ENCODE results near the gene NTM. TPM values are rescaled to one million over a fixed set of nuclear protein-coding genes. Genes with fewer than 3 reads are reported as not detected.
A peak's percentile ranks its signal among the peaks of the same experiment; 100 is the strongest.

NTM gene
- total RNA-seq, 1 donor from 2014 or later, result 9.9 TPM

DNA sequence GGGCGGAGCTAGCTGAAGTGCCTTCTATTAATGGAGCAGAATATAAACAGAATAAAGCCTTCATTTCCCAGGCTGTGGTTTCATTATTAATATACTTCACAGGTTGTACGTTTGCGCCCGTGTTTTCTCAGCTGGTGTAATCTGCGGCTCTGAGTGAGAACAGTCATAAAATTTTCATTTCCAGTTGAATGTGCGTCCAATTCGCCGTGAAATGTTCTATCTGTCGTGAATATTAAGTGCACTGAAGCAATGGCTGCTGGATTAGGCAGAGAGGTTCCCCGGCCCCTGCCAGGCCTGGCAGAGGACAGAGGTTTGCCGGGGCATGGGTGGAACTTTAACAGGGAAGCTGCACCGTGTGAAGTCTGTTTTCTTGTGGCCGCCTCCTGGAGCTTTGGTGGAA, 874.4 kb downstream of the NTM start:
- no peak overlapping the region for H3K9ac ChIP-seq (ENCODE audit: low read depth in 1 of 3, low read length in 3 of 3)
- H3K36me3 ChIP-seq (ENCODE audit: control insufficient read depth in 3 of 3, insufficient read depth in 3 of 3, low read length in 3 of 3), result no peaks in the 10 kb centered on the region
- H3K9me3 ChIP-seq (ENCODE audit: control insufficient read depth in 3 of 3, low read length in 3 of 3), result no peaks in the 10 kb centered on the region
- H3K27ac ChIP-seq (ENCODE audit: low read depth, low read length), result no peak overlapping the region
- H3K27me3 ChIP-seq (ENCODE audit: control insufficient read depth in 3 of 3, insufficient read depth in 3 of 3, low read length in 3 of 3), result peaks cover 0 to 3% (median 0%) of the 10 kb centered on the region in 3 donors
- no peak overlapping the region for H3K4me3 ChIP-seq (ENCODE audit: low read length in 3 of 3)
- no peaks in the 10 kb centered on the region for H3K4me1 ChIP-seq (ENCODE audit: control insufficient read depth in 3 of 3, insufficient read depth in 3 of 3, low read length in 3 of 3)

DNA sequence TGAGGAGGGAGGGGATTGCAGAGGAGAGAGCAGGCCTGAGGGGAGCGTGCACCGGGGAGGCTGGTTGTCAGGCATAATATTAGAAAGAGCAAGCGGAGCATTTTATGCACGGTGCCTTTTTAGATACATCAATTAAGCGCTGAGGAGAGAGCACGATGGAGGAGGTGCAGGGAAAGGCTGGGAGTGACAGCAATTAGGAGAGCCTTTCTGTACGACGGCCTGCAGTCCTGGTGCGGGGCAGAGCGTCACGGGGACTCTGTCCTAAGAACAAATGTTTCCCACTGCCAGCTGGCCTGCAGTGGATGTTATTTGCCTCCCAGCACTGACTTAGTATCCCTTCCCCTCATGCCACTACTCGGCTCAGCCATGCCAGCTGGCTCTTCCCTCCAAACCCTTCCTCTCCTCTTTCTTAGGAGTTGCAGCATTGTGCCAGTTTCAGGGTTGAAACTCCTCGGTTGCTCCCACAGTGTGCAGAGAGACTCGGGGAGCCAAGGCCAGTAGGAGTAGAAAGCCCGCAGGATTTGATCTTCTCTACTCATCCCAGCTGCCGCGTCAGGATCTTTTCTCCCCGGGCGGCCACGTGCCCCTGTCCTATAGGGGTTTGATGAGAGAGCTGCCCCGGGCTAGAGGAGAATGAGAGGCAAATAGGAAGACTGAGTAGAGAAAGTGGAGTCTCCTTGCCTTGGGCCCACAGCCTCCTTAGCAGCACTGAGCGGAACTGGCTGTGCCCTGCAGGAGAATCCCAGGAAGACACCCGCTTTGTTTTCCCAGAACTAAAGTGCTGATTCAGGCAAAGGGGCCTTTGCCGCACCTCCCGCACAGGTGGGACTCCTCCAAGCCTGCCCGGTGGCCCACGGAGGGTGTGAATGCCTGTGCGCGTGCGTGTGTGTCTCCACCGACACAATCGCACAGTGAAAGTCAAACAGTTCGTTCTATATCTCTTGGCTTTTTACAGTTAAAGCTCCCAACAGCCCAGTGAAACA, 875.3 kb downstream of the NTM start:
- Histone ChIP-seq H3K4me3 (ENCODE audit: low read length in 3 of 3) (no peak overlapping the region), H3K27ac (ENCODE audit: low read depth, low read length) (no peak overlapping the region), H3K4me1 (ENCODE audit: control insufficient read depth in 3 of 3, insufficient read depth in 3 of 3, low read length in 3 of 3) (no peaks in the 10 kb centered on the region)

DNA sequence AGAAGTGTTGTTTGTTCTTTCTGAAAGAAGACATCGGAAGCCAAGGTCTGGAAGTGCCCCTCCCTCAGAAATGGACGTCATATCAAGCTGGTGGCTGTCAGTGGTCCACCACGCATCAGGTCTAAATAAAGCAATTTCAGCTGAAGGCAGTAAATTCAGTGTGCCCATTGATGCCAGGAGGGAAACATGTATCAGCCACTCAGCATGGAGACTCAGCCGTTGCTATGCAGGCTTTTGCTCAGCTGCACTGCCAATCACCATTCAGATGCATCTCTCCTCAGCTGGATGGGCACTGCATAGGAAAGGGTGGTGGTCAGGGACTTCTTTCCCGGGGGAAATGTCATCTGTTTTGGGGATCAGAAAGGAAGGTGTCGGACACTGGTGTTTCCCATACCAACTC, 878.2 kb downstream of the NTM start:
- H3K9ac ChIP-seq (ENCODE audit: low read depth in 1 of 3, low read length in 3 of 3), result no peak overlapping the region
- no peak overlapping the region for H3K4me3 ChIP-seq (ENCODE audit: low read length in 3 of 3)
- H3K36me3 ChIP-seq (ENCODE audit: control insufficient read depth in 3 of 3, insufficient read depth in 3 of 3, low read length in 3 of 3), result no peaks in the 10 kb centered on the region
- no peaks in the 10 kb centered on the region for H3K9me3 ChIP-seq (ENCODE audit: control insufficient read depth in 3 of 3, low read length in 3 of 3)
- H3K4me1 ChIP-seq (ENCODE audit: control insufficient read depth in 3 of 3, insufficient read depth in 3 of 3, low read length in 3 of 3), result no peaks in the 10 kb centered on the region
- H3K27ac ChIP-seq (ENCODE audit: low read depth, low read length), result no peak overlapping the region
- H3K27me3 ChIP-seq (ENCODE audit: control insufficient read depth in 3 of 3, insufficient read depth in 3 of 3, low read length in 3 of 3), result peaks cover 0 to 3% (median 0%) of the 10 kb centered on the region in 3 donors

More for the DNA sequence above, 875.3 kb downstream of the NTM start:
- Histone ChIP-seq H3K9me3 (ENCODE audit: control insufficient read depth in 3 of 3, low read length in 3 of 3) (no peaks in the 10 kb centered on the region), H3K36me3 (ENCODE audit: control insufficient read depth in 3 of 3, insufficient read depth in 3 of 3, low read length in 3 of 3) (no peaks in the 10 kb centered on the region), H3K27me3 (ENCODE audit: control insufficient read depth in 3 of 3, insufficient read depth in 3 of 3, low read length in 3 of 3) (peaks cover 0 to 3% (median 0%) of the 10 kb centered on the region in 3 donors), H3K9ac (ENCODE audit: low read depth in 1 of 3, low read length in 3 of 3) (no peak overlapping the region)

DNA sequence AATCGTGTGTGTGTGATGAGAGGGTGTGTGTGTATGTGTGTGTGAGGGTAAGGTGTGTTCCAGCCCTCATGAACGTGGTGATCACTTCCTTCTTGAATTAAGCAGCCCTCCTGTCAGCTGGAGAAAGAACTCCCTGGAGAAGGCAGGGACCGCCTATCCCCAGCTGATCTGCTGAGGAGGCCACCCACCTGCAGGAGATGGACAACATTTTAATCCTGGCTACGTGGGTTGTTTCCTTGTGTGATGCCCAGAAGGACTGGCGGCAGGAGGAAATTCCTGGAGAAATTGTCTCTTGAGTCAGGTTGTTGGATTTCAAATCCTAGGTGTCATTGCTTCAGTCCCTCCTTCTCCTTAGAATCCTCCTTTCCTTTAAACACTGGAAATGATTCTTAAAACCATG, 878.8 kb downstream of the NTM start:
- Histone ChIP-seq H3K4me3 (ENCODE audit: low read length in 3 of 3) (no peak overlapping the region), H3K36me3 (ENCODE audit: control insufficient read depth in 3 of 3, insufficient read depth in 3 of 3, low read length in 3 of 3) (no peaks in the 10 kb centered on the region), H3K9me3 (ENCODE audit: control insufficient read depth in 3 of 3, low read length in 3 of 3) (no peaks in the 10 kb centered on the region), H3K27ac (ENCODE audit: low read depth, low read length) (no peak overlapping the region), H3K9ac (ENCODE audit: low read depth in 1 of 3, low read length in 3 of 3) (no peak overlapping the region), H3K4me1 (ENCODE audit: control insufficient read depth in 3 of 3, insufficient read depth in 3 of 3, low read length in 3 of 3) (no peaks in the 10 kb centered on the region), H3K27me3 (ENCODE audit: control insufficient read depth in 3 of 3, insufficient read depth in 3 of 3, low read length in 3 of 3) (peaks cover 0 to 3% (median 0%) of the 10 kb centered on the region in 3 donors)

DNA sequence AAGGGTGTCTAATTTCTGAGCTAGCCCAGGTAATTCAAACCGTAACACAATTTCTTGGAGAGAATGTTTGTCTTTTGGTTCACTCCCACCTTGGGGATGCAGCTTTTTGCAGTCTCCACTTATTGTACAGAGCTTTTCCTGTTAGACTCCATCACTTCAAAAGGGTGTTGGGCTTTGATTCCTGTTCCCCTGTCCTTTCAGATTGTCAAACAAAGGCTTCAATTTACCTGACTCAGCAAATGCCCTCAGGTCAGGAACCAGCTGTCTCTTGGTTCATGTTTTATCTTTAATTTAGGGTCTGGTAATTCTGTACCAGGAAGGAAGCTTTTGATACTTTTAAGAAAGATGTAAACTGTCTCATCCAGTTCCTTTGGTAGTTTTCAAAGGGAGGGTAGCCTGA, 880.6 kb downstream of the NTM start:
- no peaks in the 10 kb centered on the region for H3K9me3 ChIP-seq (ENCODE audit: control insufficient read depth in 3 of 3, low read length in 3 of 3)
- no peak overlapping the region for H3K27ac ChIP-seq (ENCODE audit: low read depth, low read length)
- H3K27me3 ChIP-seq (ENCODE audit: control insufficient read depth in 3 of 3, insufficient read depth in 3 of 3, low read length in 3 of 3), result peaks cover 0 to 2% (median 0%) of the 10 kb centered on the region in 3 donors
- H3K9ac ChIP-seq (ENCODE audit: low read depth in 1 of 3, low read length in 3 of 3), result no peak overlapping the region
- no peak overlapping the region for H3K4me3 ChIP-seq (ENCODE audit: low read length in 3 of 3)
- H3K36me3 ChIP-seq (ENCODE audit: control insufficient read depth in 3 of 3, insufficient read depth in 3 of 3, low read length in 3 of 3), result no peaks in the 10 kb centered on the region
- H3K4me1 ChIP-seq (ENCODE audit: control insufficient read depth in 3 of 3, insufficient read depth in 3 of 3, low read length in 3 of 3), result no peaks in the 10 kb centered on the region

DNA sequence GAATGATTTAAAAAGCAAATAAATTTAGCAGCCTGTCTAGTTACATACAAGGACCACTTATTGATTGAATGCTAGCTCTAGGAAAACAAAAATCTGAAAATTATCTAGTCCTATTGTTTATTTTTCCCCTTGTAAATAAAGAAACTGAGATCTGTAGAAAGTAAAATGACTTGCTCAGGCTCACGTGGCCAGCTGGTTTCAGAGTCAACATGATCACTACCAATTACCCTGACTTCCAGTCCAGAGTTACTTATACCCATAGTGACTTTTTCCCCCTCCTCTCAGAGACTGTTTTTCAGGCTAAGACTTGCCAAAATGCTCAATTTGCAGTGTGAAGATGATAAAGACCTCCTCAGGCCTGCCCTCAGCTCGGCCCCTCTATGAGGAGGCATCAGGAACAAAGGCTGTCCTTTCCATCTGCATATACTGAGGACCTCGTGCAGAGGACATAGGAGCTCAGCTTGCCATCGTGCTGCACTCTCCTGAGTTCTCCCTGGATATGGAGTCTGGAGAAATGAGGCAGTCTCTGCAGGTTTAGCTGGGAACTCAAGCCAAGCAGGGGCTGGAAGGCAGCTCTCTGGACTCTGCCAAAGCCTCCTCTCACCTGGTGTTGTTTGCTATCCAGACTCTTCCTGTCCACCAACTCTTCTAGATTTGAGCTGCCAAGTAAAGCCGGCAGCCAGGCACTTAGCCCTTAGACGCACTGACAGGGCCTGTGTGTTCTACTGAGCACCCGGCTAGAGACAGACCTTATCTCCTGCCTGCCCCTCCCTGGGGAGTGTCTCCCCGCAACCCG, 883.3 kb downstream of the NTM start:
- peak overlapping the region in 1 of 3 donors; percentile 10 for H3K9ac ChIP-seq (ENCODE audit: low read depth in 1 of 3, low read length in 3 of 3)
- no peaks in the 10 kb centered on the region for H3K27me3 ChIP-seq (ENCODE audit: control insufficient read depth in 3 of 3, insufficient read depth in 3 of 3, low read length in 3 of 3)
- no peak overlapping the region for H3K27ac ChIP-seq (ENCODE audit: low read depth, low read length)
- H3K4me1 ChIP-seq (ENCODE audit: control insufficient read depth in 3 of 3, insufficient read depth in 3 of 3, low read length in 3 of 3), result no peaks in the 10 kb centered on the region
- H3K36me3 ChIP-seq (ENCODE audit: control insufficient read depth in 3 of 3, insufficient read depth in 3 of 3, low read length in 3 of 3), result no peaks in the 10 kb centered on the region
- no peak overlapping the region for H3K4me3 ChIP-seq (ENCODE audit: low read length in 3 of 3)
- no peaks in the 10 kb centered on the region for H3K9me3 ChIP-seq (ENCODE audit: control insufficient read depth in 3 of 3, low read length in 3 of 3)

DNA sequence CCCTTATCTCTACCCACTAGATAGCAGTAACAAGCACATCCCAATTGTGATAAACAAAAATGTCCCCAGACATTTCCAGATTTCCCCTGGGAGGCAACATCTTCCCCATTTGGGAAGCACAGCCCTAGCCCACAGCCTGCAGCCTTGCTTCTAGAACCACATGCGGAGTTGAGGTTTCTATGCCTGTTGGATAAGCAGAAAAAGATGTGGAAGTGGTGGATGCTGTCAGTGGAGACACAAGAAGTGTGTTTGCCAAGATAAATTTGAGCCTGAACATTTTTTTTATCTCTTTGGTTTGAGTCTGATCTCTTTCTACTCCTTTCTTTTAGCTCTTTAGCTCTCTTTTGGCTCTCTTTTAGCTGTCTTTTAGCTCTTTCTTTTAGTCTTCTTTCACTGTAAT, 884.5 kb downstream of the NTM start:
- Histone ChIP-seq H3K27me3 (ENCODE audit: control insufficient read depth in 3 of 3, insufficient read depth in 3 of 3, low read length in 3 of 3) (no peaks in the 10 kb centered on the region), H3K4me3 (ENCODE audit: low read length in 3 of 3) (no peak overlapping the region), H3K27ac (ENCODE audit: low read depth, low read length) (no peak overlapping the region), H3K9me3 (ENCODE audit: control insufficient read depth in 3 of 3, low read length in 3 of 3) (no peaks in the 10 kb centered on the region), H3K4me1 (ENCODE audit: control insufficient read depth in 3 of 3, insufficient read depth in 3 of 3, low read length in 3 of 3) (no peaks in the 10 kb centered on the region), H3K36me3 (ENCODE audit: control insufficient read depth in 3 of 3, insufficient read depth in 3 of 3, low read length in 3 of 3) (no peaks in the 10 kb centered on the region), H3K9ac (ENCODE audit: low read depth in 1 of 3, low read length in 3 of 3) (no peak overlapping the region)

DNA sequence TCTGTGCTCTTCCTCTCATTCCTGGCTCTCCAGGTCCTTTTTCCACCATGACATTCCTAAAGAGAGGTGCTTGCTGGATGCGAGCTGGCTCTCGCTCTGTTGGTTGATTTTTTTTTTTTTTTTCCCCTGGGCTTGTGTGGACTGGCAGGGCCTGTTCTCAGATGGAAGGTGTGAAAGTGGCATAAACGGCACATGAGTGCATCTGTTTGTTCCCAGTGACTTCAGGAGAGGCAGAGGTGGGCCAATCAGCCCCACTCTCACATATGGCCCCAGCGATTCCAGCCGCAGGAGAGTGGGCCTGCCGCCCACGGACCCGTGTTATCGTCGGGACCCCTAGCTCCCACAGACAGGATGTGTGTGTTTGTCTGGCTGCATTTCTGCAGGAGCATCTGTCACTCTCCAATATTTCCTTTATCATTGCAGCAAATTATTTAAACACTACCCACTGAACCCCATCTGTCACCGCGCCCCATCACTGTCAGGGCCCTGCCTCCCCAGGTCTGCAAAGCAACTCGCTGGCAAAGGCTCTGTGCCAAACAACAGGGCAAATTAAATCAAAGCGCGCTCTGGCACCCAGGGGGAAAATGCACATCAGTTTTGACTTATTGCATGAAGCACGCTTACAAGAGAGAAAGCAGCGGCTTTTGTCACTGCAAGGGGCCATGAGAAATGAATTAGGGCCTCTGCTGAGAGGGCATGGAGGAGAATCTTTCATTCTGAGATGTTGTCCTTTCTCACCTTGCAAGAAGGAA, 886.3 kb downstream of the NTM start:
- Histone ChIP-seq H3K27ac (ENCODE audit: low read depth, low read length) (no peak overlapping the region), H3K27me3 (ENCODE audit: control insufficient read depth in 3 of 3, insufficient read depth in 3 of 3, low read length in 3 of 3) (no peaks in the 10 kb centered on the region), H3K9ac (ENCODE audit: low read depth in 1 of 3, low read length in 3 of 3) (no peak overlapping the region), H3K36me3 (ENCODE audit: control insufficient read depth in 3 of 3, insufficient read depth in 3 of 3, low read length in 3 of 3) (no peaks in the 10 kb centered on the region), H3K9me3 (ENCODE audit: control insufficient read depth in 3 of 3, low read length in 3 of 3) (no peaks in the 10 kb centered on the region), H3K4me1 (ENCODE audit: control insufficient read depth in 3 of 3, insufficient read depth in 3 of 3, low read length in 3 of 3) (no peaks in the 10 kb centered on the region), H3K4me3 (ENCODE audit: low read length in 3 of 3) (no peak overlapping the region)

DNA sequence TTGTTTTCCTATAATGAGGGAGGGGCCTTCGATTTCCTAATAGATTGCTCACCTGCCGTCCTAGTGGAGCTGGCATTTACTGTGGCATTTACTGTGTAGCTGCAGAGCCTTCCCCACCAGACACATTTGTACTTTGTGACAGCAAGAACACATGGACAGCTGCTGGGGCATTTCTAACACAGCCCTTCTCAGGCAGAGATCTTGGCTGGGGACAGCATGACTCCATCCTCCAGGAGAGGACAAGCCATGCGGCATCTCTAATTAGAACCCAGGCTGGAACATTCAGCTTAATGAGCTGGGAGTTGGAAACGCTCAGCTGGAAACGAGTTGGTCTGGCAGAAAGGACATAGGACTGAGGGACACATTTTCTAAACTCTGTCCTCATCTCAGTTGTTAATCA, 887.5 kb downstream of the NTM start:
- H3K4me3 ChIP-seq (ENCODE audit: low read length in 3 of 3), result no peak overlapping the region
- H3K4me1 ChIP-seq (ENCODE audit: control insufficient read depth in 3 of 3, insufficient read depth in 3 of 3, low read length in 3 of 3), result no peaks in the 10 kb centered on the region
- no peaks in the 10 kb centered on the region for H3K36me3 ChIP-seq (ENCODE audit: control insufficient read depth in 3 of 3, insufficient read depth in 3 of 3, low read length in 3 of 3)
- H3K27me3 ChIP-seq (ENCODE audit: control insufficient read depth in 3 of 3, insufficient read depth in 3 of 3, low read length in 3 of 3), result no peaks in the 10 kb centered on the region
- no peak overlapping the region for H3K27ac ChIP-seq (ENCODE audit: low read depth, low read length)
- H3K9ac ChIP-seq (ENCODE audit: low read depth in 1 of 3, low read length in 3 of 3), result no peak overlapping the region
- no peaks in the 10 kb centered on the region for H3K9me3 ChIP-seq (ENCODE audit: control insufficient read depth in 3 of 3, low read length in 3 of 3)
